HFFc6 (cell line): Measurements from ENCODE around the gene PROM1. TPM values are rescaled to one million over a fixed set of nuclear protein-coding genes. Genes with fewer than 3 reads are reported as not detected.

Experiments used
- DNase-seq: peaks from one replicate; pipeline ENCODE4 v3.0.0-alpha.2; 2018
- H3K27ac Mint-ChIP-seq: 2 replicates; pipeline ENCODE4 v1.8.0; 2020; ENCODE audit warnings: mild to moderate bottlenecking, mixed read lengths
- H3K27me3 Mint-ChIP-seq: 2 replicates; pipeline ENCODE4 v1.8.0; 2021; ENCODE audit warnings: mild to moderate bottlenecking, moderate library complexity, mixed read lengths; ENCODE audit not compliant: insufficient read depth
- H3K36me3 Mint-ChIP-seq: 2 replicates; pipeline ENCODE4 v1.8.0; 2021; ENCODE audit warnings: low read depth, mixed read lengths
- H3K4me1 Mint-ChIP-seq: 2 replicates; pipeline ENCODE4 v1.8.0; 2020; ENCODE audit warnings: low read depth, mixed read lengths
- H3K4me3 Mint-ChIP-seq: 2 replicates; pipeline ENCODE4 v1.8.0; 2020; ENCODE audit warnings: mild to moderate bottlenecking, moderate library complexity, mixed read lengths
- H3K9me3 Mint-ChIP-seq: 2 replicates; pipeline ENCODE4 v1.8.0; 2020; ENCODE audit warnings: mild to moderate bottlenecking, mixed read lengths
- CTCF ChIP-seq: fragments of 200-600 bp; sonication (generic); IDR thresholded peaks from 2 replicates; pipeline ENCODE4 v1.5.0; 2021; ENCODE audit warnings: antibody characterized with exemption, mild to moderate bottlenecking
- total RNA-seq, 6 experiments: library from RNA; stranded (reverse); fragmentation: NEBNext Ultra II Directional; extraction: Animal tissue kit (Norgen Biotek cat#: 25700); gene quantifications; 2 replicates in 1 of 6; 3 replicates in 5 of 6; pipeline ENCODE4 v1.2.3, GENCODE V29; 2021

PROM1 gene
- total RNA-seq, 6 experiments from 2014 or later: 0.28 TPM; not detected in 5

- Mint-ChIP-seq H3K36me3 (no peaks in the 10 kb centered on the region), H3K27me3 (peaks cover 60% of the 10 kb centered on the region), H3K9me3 (no peaks in the 10 kb centered on the region), H3K4me3 (no peak overlapping the region), H3K27ac (no peak overlapping the region), H3K4me1 (no peaks in the 10 kb centered on the region)
- DNase-seq: no peak
- TF ChIP-seq CTCF: no peak
Observed at GRCh38 chr4:16082041-16082425, 1.8 kb downstream of the PROM1 start.

- H3K27ac Mint-ChIP-seq: no peak overlapping the region
- no peaks in the 10 kb centered on the region for H3K9me3 Mint-ChIP-seq
- no peaks in the 10 kb centered on the region for H3K36me3 Mint-ChIP-seq
- peaks cover 63% of the 10 kb centered on the region for H3K27me3 Mint-ChIP-seq
- H3K4me3 Mint-ChIP-seq: no peak overlapping the region
- no peak for TF ChIP-seq CTCF
- no peaks in the 10 kb centered on the region for H3K4me1 Mint-ChIP-seq
- DNase-seq: no peak
Observed at GRCh38 chr4:16079046-16079445, 4.8 kb downstream of the PROM1 start.

- H3K9me3 Mint-ChIP-seq: no peaks in the 10 kb centered on the region
- no peak overlapping the region for H3K27ac Mint-ChIP-seq
- no peak for TF ChIP-seq CTCF
- peaks cover 57% of the 10 kb centered on the region for H3K27me3 Mint-ChIP-seq
- DNase-seq: no peak
- H3K36me3 Mint-ChIP-seq: no peaks in the 10 kb centered on the region
- no peaks in the 10 kb centered on the region for H3K4me1 Mint-ChIP-seq
- H3K4me3 Mint-ChIP-seq: no peak overlapping the region
Observed at GRCh38 chr4:16078195-16078760, 5.5 kb downstream of the PROM1 start.

- no peak for DNase-seq
- no peaks in the 10 kb centered on the region for H3K36me3 Mint-ChIP-seq
- peaks cover 57% of the 10 kb centered on the region for H3K27me3 Mint-ChIP-seq
- H3K4me3 Mint-ChIP-seq: no peak overlapping the region
- no peaks in the 10 kb centered on the region for H3K4me1 Mint-ChIP-seq
- no peak overlapping the region for H3K27ac Mint-ChIP-seq
- no peaks in the 10 kb centered on the region for H3K9me3 Mint-ChIP-seq
- no peak for TF ChIP-seq CTCF
Observed at GRCh38 chr4:16077786-16078185, 6.0 kb downstream of the PROM1 start.

DNA sequence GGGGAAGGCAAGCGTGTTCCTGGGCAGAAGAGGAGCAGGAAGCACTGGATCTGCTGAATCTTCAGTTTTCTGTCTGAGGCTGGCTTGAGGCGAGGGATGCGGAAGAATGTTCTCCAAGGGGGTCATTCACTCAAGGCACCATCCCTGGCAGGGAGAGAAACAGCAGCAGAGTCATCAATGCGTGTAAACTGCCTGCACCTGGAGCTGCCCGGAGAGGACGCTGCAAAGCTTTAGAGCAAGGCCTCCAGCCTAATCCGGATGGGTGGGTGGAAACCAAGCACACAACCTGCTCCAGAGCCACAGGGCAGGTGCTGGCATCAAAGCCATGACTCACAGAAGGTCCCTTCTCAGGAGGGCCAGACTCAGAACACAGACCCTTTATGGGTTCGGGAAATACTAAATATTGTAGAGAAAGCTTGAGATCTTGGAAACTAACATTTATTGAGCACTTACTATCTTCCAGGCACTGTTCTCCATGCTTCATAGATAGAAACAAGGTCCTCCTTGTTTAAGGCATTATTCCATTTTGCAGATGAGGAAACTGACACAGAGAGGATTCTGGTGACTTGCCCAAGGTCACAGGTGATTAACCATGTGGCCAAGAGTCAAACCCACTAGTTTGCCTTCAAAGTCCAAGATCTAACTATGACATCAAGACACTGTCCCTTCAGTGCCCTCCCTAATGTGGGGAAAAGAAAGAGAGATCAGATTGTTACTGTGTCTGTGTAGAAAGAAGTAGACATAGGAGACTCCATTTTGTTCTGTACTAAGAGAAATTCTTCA lies 7.7 kb downstream of the PROM1 start:
- no peak for TF ChIP-seq CTCF
- H3K27ac Mint-ChIP-seq: no peak overlapping the region
- H3K36me3 Mint-ChIP-seq: no peaks in the 10 kb centered on the region
- no peaks in the 10 kb centered on the region for H3K4me1 Mint-ChIP-seq
- H3K4me3 Mint-ChIP-seq: no peak overlapping the region
- DNase-seq: no peak
- no peaks in the 10 kb centered on the region for H3K9me3 Mint-ChIP-seq
- peaks cover 51% of the 10 kb centered on the region for H3K27me3 Mint-ChIP-seq
